OCI-LY1 (cell line): Measurements from ENCODE around the gene NAV2.

Experiments used
- H2AFZ ChIP-seq: fragments of 200-600 bp; sonication (generic), shearing (Covaris generic); 2 replicates; pipeline ENCODE4 v1.6.0; 2014; ENCODE audit warnings: antibody characterized with exemption, mild to moderate bottlenecking, low read length
- H3F3A ChIP-seq: fragments of 200-600 bp; sonication (generic), shearing (Covaris generic); 2 replicates; pipeline ENCODE4 v1.6.0; 2014; ENCODE audit warnings: mild to moderate bottlenecking, antibody characterized with exemption, low read length, moderate library complexity; ENCODE audit not compliant: insufficient read depth
- H3K27ac ChIP-seq: fragments of 200-600 bp; sonication (generic); 2 replicates; pipeline ENCODE4 v1.5.1; 2014; ENCODE audit warnings: low read length, mixed run types, mild to moderate bottlenecking, low read depth; ENCODE audit not compliant: poor library complexity, severe bottlenecking
- H3K27me3 ChIP-seq: fragments of 200-600 bp; sonication (generic); 2 replicates; pipeline ENCODE4 v1.6.0; 2014; ENCODE audit warnings: antibody characterized with exemption, mild to moderate bottlenecking, low read length, moderate library complexity; ENCODE audit not compliant: insufficient read depth
- H3K36me3 ChIP-seq: fragments of 200-600 bp; sonication (generic); 2 replicates; pipeline ENCODE4 v1.6.1; 2014; ENCODE audit warnings: mild to moderate bottlenecking, antibody characterized with exemption, low read length, moderate library complexity, mixed read lengths; ENCODE audit not compliant: insufficient read depth
- H3K4me1 ChIP-seq: fragments of 200-600 bp; sonication (generic); 2 replicates; pipeline ENCODE4 v1.5.1; 2014; ENCODE audit warnings: mild to moderate bottlenecking, low read length, moderate library complexity; ENCODE audit not compliant: insufficient read depth, severe bottlenecking
- H3K4me2 ChIP-seq: fragments of 200-600 bp; sonication (generic), shearing (Covaris generic); 2 replicates; pipeline ENCODE4 v1.6.1; 2014; ENCODE audit warnings: low read length
- H3K4me3 ChIP-seq: fragments of 200-600 bp; sonication (generic); 2 replicates; pipeline ENCODE4 v1.5.1; 2014; ENCODE audit warnings: low read length, low read depth, mild to moderate bottlenecking, mixed read lengths; ENCODE audit not compliant: poor library complexity, severe bottlenecking
- H3K79me2 ChIP-seq: fragments of 200-600 bp; shearing (Covaris generic); 2 replicates; pipeline ENCODE4 v1.6.1; 2016; ENCODE audit warnings: mixed run types, low read length, mixed read lengths; ENCODE audit not compliant: insufficient read depth
- H3K9ac ChIP-seq: fragments of 200-600 bp; sonication (generic), shearing (Covaris generic); 2 replicates; pipeline ENCODE4 v1.6.1; 2014; ENCODE audit warnings: mild to moderate bottlenecking, low read length, mixed read lengths
- H3K9me2 ChIP-seq: fragments of 200-600 bp; sonication (generic), shearing (Covaris generic); 2 replicates; pipeline ENCODE4 v1.6.1; 2014; ENCODE audit warnings: low read depth, mild to moderate bottlenecking, low read length, mixed read lengths
- H3K9me3 ChIP-seq: fragments of 200-600 bp; shearing (Covaris generic); 2 replicates; pipeline ENCODE4 v1.6.1; 2014; ENCODE audit warnings: low read length, mixed read lengths
- H4K20me1 ChIP-seq: fragments of 200-600 bp; sonication (generic), shearing (Covaris generic); 2 replicates; pipeline ENCODE4 v1.6.0; 2016; ENCODE audit warnings: mild to moderate bottlenecking, low read length; ENCODE audit not compliant: insufficient read depth
- CTCF ChIP-seq: fragments of 200-600 bp; sonication (generic), shearing (Covaris generic); IDR thresholded peaks from 2 replicates; pipeline ENCODE4 v1.5.1; 2017; ENCODE audit warnings: mild to moderate bottlenecking, antibody characterized with exemption, low read length, moderate library complexity, mixed read lengths
- EZH2 ChIP-seq: fragments of 200-600 bp; sonication (generic), shearing (Covaris generic); IDR thresholded peaks from 2 replicates; pipeline ENCODE4 v1.8.0; 2017; ENCODE audit warnings: borderline replicate concordance, mixed run types, mild to moderate bottlenecking, antibody characterized with exemption, low read length, moderate library complexity, mixed read lengths

NAV2 gene

GRCh38 chr11:19762266-19762665 lies 49.6 kb downstream of the NAV2 start:
- Histone ChIP-seq H4K20me1 (no peaks in the 10 kb centered on the region), H3K4me2 (no peak overlapping the region), H3K9me3 (no peaks in the 10 kb centered on the region), H3K36me3 (no peaks in the 10 kb centered on the region), H3K9me2 (no peaks in the 10 kb centered on the region), H3K27ac (no peak overlapping the region), H3K4me1 (no peaks in the 10 kb centered on the region), H3F3A (no peaks in the 10 kb centered on the region), H3K79me2 (no peaks in the 10 kb centered on the region), H2AFZ (no peak overlapping the region), H3K9ac (no peak overlapping the region), H3K27me3 (no peaks in the 10 kb centered on the region), H3K4me3 (no peak overlapping the region)
- no peak for TF ChIP-seq CTCF
- TF ChIP-seq EZH2: no peak

DNA sequence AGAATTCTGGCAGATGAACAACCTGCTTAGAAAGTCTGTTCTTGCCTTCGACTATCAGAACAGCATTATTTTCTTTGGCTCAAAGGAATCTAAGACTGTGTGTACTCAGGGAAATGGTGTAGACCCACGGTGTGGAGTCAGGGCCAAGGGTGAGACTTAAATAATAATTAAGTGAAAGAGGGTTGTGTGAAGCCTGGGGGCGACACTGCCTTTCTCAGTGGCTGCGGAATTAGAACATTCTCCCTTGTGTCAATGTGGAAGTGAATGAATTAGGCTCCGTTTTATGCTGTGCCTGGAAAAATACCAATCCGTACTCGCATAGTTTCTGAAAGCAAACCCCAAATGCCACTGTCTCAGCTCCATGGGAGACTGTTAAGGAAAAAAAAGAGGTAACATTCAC lies 50.7 kb downstream of the NAV2 start:
- H3K9me2 ChIP-seq: no peaks in the 10 kb centered on the region
- TF ChIP-seq CTCF (no peak), EZH2 (no peak)
- no peaks in the 10 kb centered on the region for H3F3A ChIP-seq
- no peaks in the 10 kb centered on the region for H3K36me3 ChIP-seq
- no peak overlapping the region for H2AFZ ChIP-seq
- no peaks in the 10 kb centered on the region for H3K79me2 ChIP-seq
- H3K27me3 ChIP-seq: no peaks in the 10 kb centered on the region
- H3K9ac ChIP-seq: no peak overlapping the region
- H3K4me3 ChIP-seq: no peak overlapping the region
- H3K4me1 ChIP-seq: no peaks in the 10 kb centered on the region
- no peak overlapping the region for H3K27ac ChIP-seq
- H4K20me1 ChIP-seq: no peaks in the 10 kb centered on the region
- H3K4me2 ChIP-seq: no peak overlapping the region
- no peaks in the 10 kb centered on the region for H3K9me3 ChIP-seq

- Histone ChIP-seq H3K27me3 (no peaks in the 10 kb centered on the region; the same call in 1 of the 2 replicates), H3K36me3 (no peaks in the 10 kb centered on the region), H2AFZ (no peak overlapping the region), H3K9ac (no peak overlapping the region), H3K4me1 (no peaks in the 10 kb centered on the region), H3K79me2 (no peaks in the 10 kb centered on the region), H3K9me3 (no peaks in the 10 kb centered on the region), H4K20me1 (no peaks in the 10 kb centered on the region), H3F3A (no peaks in the 10 kb centered on the region), H3K4me2 (no peak overlapping the region), H3K27ac (no peak overlapping the region), H3K4me3 (no peak overlapping the region), H3K9me2 (no peaks in the 10 kb centered on the region)
- TF ChIP-seq EZH2 (no peak), CTCF (no peak)
These were observed 53.6 kb downstream of the NAV2 start for GRCh38 chr11:19766206-19766605.
